ENCODE results near the gene CUX1.

Gene CUX1

DNA sequence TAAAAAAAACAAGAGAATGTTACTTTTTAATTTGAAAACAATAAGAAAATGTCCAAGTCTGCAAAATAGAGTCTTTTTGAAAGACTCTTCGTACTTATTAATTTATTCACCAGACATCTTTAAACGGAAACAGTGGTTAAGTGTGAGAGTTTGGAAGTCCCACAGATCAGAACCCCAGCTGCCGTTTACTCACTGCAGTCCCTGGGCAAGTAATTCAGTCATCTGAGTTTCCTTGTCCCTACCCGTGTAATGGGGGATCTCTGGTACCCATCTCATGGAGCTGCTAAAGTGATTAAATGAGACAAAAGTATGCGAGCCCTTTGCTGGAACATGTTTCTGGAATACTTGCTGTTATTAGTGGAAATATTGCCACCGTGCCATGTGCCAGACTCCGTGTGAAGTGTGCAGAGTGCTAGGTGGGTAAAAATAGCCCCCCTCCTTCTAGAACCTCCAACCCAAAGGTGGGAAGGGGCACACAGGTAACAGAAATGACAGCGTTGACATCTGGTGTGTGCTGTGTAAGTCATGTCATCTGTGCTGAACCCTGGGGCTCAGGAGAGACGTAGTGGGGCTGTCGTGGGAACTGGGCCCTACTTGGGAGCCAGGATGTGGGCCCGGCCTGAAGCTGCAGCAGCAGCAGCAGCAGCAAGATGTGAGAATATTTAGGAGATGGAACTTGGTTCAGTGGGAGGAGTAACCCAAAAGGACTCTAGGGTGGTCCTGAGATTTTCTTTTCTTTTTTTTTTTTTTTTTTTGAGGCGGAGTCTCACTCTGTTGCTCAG, 140.5 kb downstream of the CUX1 start:
- DNase-seq (ENCODE audit: low read depth) = no peak

DNA sequence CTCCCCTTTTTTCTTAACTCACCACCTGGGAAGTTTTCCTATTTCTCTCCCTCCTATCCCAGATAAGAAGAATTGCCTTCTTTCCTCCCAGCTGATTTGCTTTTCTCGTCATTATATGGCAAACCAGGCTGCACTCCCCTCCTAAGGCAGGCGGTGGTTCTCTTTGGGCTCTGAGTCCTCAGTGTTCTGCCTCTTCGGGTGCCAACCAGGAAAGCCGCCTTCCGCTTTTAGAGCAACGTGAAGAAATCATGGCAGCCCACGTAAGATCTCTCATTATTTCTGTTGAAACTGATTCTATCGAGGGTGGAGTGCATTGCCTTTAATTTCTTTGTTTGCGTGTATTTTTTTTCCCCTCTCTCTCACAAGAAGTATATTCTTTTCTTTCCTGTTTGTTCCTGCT, 141.9 kb downstream of the CUX1 start:
- DNase-seq (ENCODE audit: low read depth) = no peak

DNA sequence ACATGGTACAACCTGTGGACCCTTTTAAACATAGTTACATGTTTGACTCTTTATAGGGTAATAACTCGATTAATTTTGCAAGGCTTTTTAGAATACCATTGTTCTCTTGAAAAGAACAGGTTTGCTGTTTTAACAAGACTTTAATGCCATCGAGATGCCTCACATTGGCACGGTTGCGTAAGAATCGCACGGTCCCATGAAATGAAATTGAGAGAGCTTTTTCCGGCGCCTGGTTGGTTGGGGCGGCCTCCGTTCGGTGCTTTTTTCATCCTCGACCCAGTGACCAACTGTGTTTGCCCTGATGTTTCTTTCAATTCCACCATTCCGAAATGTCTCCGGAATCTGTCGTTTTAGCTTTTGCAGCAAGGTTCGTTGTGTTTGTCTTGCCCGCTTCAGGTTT, 142.4 kb downstream of the CUX1 start:
- DNase-seq (ENCODE audit: low read depth) = no peak

DNA sequence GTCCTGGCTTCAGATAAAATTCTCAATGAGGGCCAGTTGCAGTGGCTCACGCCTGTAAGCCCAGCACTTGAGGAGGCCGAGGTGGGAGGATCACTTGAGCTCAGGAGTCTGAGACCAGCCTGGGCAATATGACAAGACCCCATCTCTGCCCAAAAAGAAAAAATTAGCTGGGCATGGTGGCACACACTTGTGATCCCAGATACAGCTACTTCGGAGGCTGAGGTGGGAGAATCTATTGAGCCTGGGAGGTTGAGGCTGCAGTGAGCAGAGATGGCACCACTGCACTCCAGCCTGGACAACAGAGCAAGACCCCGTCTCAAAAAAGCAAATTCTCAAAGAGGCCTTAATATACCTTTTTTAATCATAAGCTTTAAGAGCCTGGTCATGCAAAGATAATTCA, 142.9 kb downstream of the CUX1 start:
- DNase-seq (ENCODE audit: low read depth) = no peak

DNA sequence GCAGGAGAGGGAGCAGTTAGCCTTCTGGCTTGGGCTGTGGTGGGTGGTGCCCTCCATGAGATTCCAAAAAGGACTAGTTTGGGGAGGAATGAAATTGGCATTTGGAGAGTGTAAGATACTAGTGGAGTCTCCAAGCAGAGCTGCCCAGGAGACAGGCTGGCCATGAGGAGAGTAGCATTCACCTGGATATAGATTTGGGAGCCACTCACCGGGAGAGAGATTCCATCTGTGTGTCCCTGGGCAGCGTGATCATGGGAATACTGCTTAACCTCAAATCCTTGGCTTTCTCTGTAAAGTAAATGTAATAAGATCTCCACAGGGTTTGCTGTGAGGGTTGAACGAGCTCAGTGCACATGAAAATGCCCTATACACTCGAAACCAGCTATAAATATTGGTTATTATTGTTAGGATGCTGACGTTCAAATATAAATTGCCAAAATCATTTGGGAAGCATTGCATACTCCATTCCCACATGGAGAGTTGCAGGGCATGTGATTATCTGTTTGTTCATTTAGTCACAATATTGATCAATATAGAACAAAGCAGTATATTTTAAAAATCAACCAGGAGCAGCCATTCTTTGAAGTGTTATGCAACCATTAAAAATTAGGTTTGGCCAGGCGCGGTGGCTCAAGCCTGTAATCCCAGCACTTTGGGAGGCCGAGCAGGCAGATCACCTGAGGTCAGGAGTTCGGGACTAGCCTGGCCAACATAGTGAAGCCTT, 143.7 kb downstream of the CUX1 start:
- no peak for DNase-seq (ENCODE audit: low read depth)

DNA sequence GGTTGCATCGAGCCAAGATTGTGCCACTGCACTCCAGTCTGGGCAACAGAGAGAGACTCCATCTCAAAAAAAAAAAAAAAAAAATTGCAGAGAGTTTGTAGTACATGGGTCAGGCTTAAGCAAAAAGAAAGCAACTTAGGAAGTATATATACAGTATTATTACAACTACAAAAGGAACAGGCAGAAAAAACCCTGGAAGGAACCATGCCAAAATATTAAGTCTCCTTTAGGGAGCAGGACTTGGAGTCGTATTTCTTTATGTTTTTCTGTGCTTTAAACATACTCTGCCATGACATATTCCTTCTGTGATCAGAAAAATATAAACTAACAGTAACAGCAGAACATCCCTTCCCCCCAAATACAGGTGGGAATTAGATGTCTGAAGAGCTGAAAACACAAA, 144.4 kb downstream of the CUX1 start:
- no peak for DNase-seq (ENCODE audit: low read depth)

DNA sequence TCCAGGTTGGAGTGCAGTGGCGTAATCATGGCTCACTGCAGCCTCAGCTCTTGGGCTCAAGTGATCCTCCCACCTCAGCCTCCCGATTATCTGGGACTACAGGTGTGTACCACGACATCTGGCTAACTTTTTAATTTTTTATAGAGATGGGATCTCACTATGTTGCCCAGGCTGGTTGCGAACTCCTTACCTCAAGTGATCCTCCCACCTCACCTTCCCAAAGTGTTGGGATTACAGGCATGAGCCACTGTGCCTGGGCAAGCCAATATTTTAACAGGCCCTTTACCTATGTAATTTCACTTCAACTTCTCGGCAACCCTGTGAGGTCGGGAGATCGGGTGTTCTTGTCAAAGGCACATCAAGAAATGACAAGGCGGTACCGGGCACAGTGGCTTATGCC, 146.3 kb downstream of the CUX1 start:
- DNase-seq (ENCODE audit: low read depth) = no peak

DNA sequence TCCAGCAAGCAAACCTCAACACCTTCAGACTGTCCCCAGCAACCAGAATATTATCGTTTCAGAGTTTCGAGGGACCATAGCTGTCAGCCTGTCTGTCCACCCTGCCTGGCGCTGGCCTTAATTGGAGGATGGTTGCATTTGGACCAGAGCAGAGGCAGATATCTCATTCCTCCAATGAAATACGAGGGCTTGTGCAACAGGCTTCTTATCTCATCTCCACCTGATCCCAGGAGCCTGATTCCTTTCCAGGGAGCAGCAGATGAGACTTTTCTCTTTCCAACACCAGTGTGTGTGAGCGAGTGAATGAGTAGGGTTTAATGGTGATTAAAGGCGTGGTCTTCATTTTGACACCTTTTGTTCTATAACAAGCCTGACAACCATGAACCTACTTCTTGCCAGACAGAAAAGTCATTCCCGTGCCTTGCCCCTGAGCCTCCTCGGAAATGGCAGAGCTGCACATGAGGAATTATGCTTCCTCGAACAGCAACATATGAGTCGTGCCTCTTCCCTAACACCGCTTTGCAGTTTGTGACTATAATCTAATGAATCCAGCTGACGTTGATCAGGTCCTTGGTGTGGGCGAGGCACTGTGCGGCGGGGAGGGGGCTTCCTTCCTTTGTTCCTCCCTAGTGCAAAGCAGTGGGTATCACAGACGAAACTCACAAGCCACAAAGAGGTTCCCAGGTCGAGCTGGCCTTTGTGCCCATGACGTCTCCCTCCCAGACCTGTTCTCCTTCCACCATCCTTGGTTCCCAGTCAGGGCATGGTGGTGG, 147.4 kb downstream of the CUX1 start:
- no peak for DNase-seq (ENCODE audit: low read depth)

DNA sequence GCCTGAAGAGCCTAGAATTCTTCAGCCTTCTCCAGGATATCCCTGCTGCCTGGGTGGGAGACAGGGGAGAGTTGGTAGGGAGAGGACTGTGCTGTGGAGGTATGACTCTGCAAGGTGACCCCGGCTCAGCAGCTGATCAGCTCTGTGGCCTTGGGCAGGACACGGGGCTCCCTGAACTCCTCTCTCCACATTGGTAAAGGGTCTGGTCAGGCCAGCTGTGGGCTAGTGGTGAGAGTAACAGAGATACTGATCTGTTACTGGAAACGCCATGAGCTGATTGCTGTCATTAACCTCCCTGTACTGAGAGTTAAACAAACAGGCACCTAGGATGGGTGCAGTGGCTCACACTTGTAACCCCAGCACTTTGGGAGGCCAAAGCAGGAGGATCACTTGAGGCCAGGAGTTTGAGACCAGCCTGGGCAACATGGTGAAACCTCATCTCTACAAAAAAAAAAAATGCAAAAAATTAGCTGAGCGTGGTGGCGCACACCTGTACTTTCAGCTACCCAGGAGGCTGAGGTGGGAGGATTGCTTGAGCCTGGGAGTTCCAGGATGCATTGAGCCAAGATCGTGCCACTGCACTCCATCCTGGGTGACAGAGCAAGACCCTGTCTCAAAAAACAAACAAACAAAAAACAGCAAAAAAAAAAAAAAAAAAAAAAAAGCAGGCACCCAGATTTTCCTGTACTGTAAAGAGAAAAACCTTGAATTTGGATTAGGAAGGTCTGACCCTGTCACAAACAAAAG, 151.5 kb downstream of the CUX1 start:
- DNase-seq (ENCODE audit: low read depth) = no peak

DNA sequence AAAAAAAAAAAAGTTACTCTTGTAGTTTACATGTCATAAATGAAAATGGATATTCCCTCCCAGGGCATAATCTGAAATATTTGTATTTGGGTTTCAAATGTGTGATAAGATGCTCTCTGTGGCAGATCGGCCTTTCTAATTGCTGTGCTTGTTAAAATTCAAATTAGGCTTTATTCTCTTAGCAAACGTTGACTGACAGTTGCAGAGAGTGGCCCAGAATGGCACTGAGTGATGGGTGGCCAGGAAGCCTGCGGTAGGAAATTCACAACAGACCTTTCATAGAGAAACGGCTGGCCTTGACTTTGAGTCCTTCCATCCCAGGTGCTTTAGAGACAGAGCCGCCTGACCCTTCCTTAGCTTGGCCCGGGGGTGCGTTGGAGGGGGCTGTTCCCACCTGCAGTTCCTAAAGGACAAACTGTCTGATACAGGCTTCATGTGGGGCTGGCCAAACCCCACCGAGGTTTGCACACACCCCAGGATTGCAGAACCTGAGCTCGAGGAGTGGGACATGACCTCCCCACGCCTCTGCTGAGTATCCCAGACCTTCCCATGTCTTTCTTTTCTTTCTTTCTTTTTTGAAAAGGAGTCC, 152.7 kb downstream of the CUX1 start:
- DNase-seq (ENCODE audit: low read depth) = no peak

DNA sequence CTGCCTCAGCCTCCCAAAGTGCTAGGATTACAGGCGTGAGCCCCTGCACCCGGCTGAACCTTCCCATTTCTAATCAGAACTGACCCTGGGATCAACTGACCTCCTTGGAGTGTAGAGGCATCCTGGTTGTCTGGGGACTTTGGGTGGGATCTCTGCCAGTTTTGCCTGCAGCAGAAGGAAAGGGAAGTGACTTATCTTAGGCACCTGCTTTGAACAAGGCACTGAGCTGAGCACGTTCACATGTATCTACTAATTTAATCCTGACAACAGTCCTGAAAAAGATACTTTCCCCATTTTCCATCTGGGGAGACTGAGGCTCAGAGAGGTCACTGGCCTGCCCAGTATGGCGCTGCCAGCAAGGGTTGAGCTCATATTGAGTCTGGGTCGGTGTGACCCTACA, 153.4 kb downstream of the CUX1 start:
- no peak for DNase-seq (ENCODE audit: low read depth)

DNA sequence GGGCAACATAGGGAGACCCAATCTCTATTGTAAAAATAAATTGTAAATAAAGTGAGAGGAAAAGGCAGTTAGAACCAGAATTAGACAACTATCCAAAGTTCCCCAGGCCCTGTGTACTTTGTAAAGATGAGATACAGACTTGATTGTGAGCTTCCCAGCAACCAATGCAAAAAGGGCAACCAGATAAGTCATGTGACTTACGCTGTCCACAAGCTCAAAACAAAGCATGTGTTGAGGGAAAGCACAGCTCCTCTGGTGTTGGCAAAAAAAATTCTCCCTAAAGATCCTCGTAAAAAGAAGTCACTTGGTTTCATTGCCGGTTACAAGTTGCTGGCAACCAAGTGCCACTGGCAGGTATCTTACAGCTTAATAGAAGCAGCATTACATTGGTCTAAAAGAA, 154.0 kb downstream of the CUX1 start:
- DNase-seq (ENCODE audit: low read depth) = no peak

DNA sequence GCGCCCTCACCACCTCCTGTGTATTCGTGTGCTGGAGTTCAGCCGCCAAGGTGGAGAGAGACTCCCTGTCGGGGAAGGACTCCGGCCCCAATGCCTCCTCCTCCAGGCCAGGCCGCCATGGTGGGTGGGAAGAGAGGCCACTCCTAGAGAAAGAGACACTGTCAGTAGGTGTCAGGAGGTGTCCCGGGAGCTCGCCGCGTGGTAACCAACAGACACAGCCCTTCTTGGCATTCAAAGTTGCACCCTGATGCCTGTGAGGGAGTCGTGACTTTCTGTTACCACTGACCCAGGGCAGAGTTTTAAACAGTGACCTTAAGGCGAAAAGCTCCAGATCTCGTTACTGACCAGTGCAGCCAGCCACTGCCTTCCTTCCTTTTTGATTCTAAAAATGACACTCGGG, 155.2 kb downstream of the CUX1 start:
- no peak for DNase-seq (ENCODE audit: low read depth)

DNA sequence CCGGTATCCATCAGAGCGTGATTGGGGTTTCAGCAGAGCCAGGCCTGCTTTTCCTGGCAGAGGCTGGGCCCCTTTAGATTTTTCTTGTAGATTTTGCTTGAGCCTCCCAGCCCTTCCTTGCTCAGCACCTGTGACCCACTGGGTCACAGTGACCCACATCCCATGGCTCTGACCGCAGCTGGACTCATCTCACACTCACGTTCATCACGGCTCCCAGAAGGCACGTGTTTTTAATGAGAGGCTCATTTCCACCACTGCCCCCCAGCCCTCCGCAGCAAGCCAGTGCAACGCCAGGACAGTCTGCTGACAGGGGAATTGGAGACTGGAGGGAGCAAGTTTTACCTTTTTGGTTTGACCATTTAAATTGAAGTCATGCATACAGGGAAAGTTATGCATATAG, 155.7 kb downstream of the CUX1 start:
- DNase-seq (ENCODE audit: low read depth) = no peak

DNA sequence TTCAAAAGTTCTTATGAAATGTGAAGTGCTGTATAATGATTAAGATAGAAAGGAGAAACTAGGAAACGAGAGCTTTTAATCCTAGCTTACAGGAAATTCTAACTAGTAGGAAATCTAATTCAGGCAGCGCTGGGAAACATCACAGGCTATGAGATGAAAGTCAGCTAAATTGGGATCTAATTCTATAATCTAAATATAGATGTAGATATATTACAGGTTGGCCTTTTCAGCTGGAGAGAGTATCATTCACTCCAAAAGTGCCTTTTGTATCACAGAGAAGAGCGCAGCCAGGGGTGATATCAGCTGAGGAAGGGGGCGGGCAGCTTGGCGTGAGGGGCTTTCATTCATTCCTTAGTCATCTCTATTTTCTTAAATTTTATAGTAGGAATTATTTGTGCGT, 157.0 kb downstream of the CUX1 start:
- DNase-seq (ENCODE audit: low read depth) = no peak

DNA sequence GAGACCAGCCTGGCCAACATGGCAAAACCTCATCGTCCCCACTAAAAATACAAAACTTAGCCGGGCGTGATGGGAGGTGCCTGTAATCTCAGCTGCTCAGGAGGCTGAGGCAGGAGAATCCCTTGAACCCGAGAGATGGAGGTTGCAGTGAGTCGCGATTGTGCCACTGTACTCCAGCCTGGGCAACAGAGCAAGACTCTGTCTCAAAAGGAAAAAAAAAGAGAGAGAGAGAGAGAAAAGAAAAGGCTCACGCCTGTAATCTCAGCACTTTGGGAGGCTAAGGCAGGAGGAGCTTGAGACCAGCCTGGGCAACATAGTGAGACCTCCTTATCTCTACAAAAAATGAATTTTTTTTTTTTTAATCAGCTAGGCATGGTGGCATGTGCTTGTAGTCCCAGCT, 157.6 kb downstream of the CUX1 start:
- DNase-seq (ENCODE audit: low read depth) = no peak

DNA sequence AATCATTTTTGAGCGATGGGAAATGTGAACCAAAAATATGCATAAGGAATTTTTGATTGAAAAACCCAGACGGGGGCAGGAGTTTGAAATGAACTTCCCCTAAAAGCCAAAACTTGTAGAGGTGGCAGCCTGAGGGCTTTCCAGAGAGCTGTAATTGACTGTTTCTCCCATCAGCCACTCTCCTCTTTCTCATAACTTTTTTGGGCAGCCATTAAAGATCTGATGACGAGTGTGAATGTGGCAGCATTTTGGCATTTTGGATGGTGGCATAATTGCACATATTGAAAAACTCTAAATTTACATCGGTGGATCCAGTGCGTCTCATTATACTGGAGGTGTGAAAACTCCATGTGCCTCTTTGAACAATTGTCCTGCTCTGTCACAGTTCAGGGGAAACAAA, 159.0 kb downstream of the CUX1 start:
- no peak for DNase-seq (ENCODE audit: low read depth)

DNA sequence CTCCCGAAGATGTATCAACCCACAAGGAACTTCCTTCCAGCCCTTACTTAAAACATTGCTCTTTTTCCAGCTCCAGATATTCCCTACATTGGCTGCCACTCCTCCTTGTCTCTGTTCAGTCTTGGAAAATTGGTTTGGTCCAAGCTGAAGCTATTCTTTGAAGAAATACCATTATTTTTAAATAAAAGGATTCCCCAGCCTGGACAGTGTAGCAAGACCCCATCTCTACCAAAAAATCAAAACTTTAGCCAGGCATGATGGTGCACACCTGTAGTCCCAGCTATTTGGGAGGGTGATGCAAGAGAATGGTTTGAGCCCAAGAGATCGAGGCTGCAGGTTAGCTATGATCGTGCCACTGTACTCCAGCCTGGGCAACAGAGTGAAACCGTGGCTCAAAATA, 159.8 kb downstream of the CUX1 start:
- no peak for DNase-seq (ENCODE audit: low read depth)

DNA sequence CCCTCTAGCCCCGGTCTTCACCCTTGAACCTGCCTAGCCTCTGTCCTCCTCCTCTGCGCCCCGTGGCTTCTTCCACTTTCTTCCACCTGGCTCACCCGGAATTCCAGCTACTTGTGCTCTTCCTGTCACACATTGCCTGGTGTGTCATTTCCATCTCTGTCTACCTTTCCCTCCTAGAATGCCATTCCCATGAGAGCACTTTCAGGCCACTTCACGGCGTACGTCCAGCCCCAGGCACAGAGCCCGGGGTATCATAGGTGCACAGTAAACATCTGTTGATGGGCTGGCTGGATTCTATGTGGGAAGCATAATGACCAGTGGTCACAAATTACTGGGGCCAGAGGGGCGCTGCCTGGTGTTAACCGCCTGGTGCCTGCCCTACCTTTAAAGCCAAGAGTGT, 161.3 kb downstream of the CUX1 start:
- DNase-seq (ENCODE audit: low read depth) = no peak

DNA sequence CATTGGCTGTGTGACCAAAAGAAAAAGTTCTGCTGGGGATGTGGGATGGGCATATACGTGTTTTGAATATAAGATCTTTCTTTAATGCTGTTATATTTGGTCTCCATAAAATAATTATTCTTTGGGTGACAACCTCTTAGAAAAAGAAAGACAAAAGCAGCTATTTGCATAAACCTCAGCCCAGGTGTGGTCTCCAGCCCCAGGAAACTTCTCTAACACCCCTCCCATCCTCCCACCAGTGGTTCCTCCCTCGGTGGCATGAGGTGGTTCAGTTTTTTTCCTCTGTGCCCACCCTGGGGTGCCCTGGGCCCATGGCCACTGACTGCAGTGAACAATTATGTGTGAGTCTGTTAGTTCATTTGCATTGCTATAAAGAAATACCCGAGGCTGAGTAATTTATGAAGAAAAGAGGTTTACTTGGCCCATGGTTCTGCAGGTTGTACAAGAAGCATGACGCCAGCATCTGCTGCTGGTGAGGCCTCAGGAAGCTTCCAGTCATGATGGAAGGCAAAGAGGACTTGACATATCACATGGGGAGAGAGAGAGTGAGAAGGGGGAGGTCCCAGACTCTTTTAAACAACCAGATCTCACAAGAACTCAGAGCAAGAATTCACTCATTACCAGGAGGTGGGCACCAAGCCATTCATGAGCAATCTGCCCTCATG, 165.9 kb downstream of the CUX1 start:
- DNase-seq (ENCODE audit: low read depth) = no peak

DNA sequence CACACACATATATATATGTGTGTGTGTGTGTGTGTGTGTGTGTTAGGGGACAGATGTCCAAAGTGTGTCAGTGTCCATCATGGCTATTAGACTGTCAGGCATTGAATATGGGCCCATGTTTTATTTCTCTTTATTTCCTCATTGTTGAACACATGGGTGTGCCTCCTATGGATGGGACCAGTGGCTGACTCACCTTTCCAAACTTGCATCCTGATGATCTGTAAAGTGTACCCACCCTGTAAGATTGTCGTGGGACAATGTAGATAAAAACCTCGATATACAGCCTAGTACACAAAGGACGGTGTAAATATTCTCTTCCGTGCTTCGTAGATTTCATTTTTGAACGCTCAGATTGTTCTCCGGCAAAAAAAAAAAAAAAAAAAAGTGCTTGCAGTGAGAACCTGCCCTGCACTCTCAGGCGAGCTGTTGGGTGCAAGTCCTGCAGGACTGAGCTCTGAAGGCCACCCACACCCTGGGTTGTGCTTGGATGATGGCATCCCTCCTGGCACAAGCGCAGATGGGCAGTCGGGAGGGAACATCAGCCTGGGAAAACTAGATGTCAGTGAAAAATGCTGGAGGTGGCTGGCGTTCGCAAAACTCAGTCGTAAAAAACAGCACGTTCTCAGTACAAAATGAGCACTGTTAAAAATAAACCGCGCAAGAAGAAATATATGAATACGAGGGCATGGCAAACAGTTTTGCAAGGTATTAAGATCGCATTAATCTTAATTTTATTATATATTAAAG, 166.9 kb downstream of the CUX1 start:
- no peak for DNase-seq (ENCODE audit: low read depth)

All from stimulated activated CD8-positive, alpha-beta memory T cell treated with anti-CD3 and anti-CD28 coated beads, Interleukin-12 subunit alpha, Interleukin-12 subunit beta, amount 100 ng/mL, for 1 hour (primary cell).